RPMI7951 (cell line): Measurements from ENCODE around the gene CYP2A13. TPM values are rescaled to one million over a fixed set of nuclear protein-coding genes. Genes with fewer than 3 reads are reported as not detected.
"Not testable (repeated sequence)": the region's sequence is repeated elsewhere in the genome, so short reads cannot be mapped to it uniquely, and the experiment has no call there.

Experiments
- DNase-seq: peaks from one replicate; pipeline ENCODE4 v3.0.0-alpha.2; 2012; ENCODE audit warnings: low read depth
- total RNA-seq: library from RNA; depleted of rRNA; stranded (reverse); fragments of >200 nt; shearing (Covaris generic); gene quantifications from 2 replicates; pipeline ENCODE4 v1.2.3, GENCODE V29; 2014; rRNA removed

CYP2A13 gene
- total RNA-seq, 1 experiment from 2014 or later: not detected

DNA sequence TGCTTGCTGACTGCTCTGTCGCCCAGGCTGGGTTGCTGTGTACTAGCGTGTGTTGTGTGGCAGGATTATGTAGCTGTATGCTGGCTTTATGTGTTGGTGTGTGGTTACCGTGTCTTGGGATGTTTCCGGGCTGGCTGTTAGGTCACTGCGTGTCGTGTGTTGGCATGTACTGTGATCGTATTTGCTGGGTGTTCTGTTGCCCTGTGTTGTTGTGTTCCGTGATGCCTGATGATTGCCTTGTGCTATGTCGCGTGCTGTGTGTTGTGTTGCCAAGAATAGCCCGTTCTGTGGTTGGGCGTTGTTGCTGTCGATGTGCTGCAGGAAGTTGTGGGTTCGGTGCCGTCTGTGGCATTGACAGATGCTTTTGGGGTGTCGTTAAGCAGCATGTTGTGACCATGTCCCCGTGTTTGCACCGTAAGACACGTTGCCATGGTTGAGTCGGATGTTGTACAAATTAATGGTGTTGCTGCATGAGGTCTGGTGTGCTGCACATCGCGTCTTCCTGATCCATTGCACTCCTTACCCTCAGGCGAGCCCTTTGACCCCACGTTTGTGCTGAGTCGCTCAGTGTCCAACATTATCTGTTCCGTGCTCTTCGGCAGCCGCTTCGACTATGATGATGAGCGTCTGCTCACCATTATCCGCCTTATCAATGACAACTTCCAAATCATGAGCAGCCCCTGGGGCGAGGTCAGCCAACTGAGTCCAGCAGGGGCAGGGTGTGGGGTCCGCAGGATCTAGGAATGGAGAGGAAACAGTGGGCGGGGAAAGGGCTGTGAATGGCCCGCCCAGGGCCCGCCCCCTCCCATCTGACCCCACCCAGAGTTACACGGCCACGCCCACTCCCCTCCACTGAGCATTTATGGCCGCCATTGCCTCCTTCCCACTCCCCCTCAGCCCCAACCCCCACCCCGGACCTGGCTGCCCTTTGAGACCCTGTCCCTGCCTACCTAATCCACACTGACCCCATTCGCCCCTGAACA, 33.0 kb downstream of the CYP2A13 start:
- peak; percentile 32 for DNase-seq

DNA sequence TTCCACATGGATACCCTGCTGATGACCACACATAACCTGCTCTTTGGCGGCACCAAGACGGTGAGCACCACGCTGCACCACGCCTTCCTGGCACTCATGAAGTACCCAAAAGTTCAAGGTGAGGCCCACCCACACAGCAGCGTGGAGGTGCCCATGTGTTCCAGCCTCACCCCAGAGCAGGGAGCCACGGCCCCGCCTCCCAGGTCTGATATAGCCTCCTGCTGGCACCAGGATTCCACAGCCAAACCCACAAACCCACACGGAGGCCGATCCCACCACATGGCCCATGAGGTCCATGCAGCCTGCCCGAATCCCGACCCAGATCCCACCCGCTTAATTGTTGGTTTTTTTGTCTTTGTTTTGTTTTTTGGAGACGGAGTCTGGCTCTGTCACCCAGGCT, 34.6 kb downstream of the CYP2A13 start:
- not testable (repeated sequence) for DNase-seq

- no peak for DNase-seq
Measured at GRCh38 chr19:41123716-41124294, 35.6 kb downstream of the CYP2A13 start.

GRCh38 chr19:41126765-41127203, 38.5 kb downstream of the CYP2A13 start:
- DNase-seq: not testable (repeated sequence)

GRCh38 chr19:41127362-41127761, 39.1 kb downstream of the CYP2A13 start:
- DNase-seq: not testable (repeated sequence)

GRCh38 chr19:41127801-41128300, 39.6 kb downstream of the CYP2A13 start:
- peak; percentile 72 for DNase-seq

DNA sequence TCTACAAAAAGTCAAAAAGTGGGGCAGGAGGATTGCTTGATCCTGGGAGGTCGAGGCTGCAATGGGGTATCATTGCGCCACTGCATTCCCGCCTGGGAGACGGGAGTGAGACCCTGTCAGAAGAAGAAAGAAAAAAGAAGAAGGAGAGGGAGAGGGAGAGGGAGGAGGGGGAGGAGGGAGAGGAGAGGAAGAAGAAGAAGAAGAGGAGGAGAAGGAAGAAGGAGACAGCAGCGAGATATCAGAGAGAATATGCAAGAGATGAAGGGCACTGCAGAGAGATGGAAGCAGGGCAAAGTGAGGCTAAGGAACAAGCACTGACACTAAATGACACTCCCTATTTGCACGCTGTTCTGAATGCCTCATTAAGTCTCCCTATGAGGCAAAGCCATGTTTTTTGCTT, 40.4 kb downstream of the CYP2A13 start:
- no peak for DNase-seq

DNA sequence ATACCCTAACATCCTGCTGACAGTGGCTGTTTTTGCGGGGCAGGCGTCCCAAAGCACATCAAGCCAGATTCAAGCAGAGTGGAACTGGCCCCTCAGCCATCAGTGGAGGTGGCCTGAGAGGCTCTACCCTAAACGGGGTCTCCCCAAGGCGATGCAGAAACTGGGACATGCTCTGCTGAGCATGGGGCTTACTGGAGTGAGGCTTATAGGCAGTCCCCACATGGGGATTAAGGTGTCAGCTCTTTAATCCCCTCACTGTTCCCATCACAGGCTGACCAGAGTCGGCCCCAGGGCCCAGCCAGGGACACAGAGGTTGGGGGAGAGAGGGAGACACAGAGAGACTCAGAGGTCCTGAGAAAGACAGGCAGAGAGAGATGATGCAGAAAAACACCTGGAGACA, 42.9 kb downstream of the CYP2A13 start:
- no peak for DNase-seq

DNA sequence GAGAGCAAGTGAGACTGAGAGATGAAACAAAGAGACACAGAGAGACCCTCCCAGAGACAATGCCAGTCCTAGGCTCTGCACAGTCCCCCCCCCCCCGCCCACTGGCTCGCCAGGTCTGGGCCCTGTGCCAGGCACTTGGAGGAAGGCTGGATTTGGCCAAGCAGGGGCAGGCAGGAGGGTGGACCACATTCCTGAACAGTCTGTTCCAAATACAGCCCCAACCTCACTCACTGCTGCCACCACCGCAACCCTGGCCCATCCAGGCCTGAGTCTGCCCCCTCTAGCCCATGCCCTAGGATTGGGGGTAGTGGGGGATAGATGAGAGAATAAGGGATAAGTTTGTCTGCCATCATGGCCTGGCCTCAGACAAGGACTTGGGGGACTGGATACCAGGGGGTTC, 45.0 kb downstream of the CYP2A13 start:
- DNase-seq: no peak

DNA sequence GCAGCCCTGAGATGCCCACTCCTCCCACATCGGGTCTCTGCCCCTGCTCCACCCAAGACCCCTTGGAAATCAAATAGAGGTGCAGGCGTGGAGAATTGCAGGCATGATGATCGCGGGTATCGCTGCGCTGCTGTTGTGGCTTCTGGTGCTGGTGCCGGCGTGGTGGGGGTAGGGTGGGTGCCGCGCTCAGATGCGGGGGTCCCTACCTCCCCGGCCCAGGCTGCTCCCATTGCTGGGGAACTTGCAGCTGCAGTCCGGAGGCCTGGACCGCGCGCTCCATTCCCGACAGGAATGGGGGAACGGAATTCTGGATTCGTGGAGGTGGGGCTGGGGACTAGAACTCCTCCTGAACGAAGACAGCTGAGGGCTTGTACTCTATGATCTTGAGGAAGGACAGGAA, 46.4 kb downstream of the CYP2A13 start:
- no peak for DNase-seq

- DNase-seq: peak; percentile 86
Measured at GRCh38 chr19:41135390-41136384, 47.4 kb downstream of the CYP2A13 start.

DNA sequence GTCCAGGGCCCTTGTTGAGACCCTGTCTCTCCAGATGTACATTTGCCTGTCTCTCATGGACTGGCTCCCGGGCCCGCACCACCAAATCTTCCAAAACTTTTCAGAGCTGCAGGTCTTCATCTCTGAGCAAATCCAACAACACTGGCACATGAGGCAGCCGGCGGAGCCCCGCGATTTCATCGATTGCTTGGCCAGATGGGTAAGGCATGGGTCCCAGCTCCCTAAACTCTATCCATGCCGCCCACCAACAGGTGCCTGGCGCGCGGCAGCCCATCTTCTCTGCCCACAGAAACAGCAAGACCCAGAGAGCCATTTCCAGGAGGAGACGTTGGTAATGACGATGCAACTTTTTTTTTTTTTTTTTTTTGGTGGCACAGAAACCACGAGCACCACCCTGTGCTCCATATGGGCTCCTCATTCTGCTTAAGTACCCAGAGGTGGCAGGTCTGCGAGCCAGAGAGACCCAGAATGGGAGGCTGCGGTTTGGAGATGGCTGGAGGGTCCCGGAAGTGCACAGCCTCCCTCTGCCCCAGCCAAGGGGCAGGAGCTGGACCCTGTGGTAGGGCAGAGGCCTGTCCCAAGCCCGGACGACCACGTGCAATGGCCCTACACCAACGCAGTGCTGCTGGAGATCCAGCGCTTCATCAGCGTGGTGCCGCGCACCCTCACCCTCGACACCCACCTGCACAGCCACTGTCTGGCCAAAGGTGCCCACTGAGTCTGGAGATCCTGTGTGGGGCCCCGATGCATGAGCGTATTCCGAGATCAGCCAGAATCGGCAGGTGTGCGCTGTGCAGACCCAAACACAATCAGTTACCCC, 48.6 kb downstream of the CYP2A13 start:
- DNase-seq: no peak

GRCh38 chr19:41144403-41144802, 56.2 kb downstream of the CYP2A13 start:
- DNase-seq: peak; percentile 73

Other genes starting within 250 kb of the CYP2A13 start
- gene CYP2A6, start 238.0 kb upstream of the CYP2A13 start, total RNA-seq: not detected in 2 replicates
- not detected in 2 replicates for gene CYP2A7, start 206.2 kb upstream of the CYP2A13 start, total RNA-seq
- gene CYP2B6, start 97.2 kb upstream of the CYP2A13 start, total RNA-seq: not detected in 2 replicates
- not detected in 2 replicates for gene CYP2F1, start 26.0 kb downstream of the CYP2A13 start, total RNA-seq
- 4.4 and 10.3 TPM in 2 replicates for gene CYP2S1, start 104.8 kb downstream of the CYP2A13 start, total RNA-seq
- 140 and 156 TPM in 2 replicates for gene AXL, start 130.8 kb downstream of the CYP2A13 start, total RNA-seq
- 101 and 105 TPM in 2 replicates for gene HNRNPUL1, start 175.9 kb downstream of the CYP2A13 start, total RNA-seq
- gene CCDC97, start 221.7 kb downstream of the CYP2A13 start, total RNA-seq: 8.2 and 9.3 TPM in 2 replicates